ENCODE results near the gene PRRT2.

DNA sequence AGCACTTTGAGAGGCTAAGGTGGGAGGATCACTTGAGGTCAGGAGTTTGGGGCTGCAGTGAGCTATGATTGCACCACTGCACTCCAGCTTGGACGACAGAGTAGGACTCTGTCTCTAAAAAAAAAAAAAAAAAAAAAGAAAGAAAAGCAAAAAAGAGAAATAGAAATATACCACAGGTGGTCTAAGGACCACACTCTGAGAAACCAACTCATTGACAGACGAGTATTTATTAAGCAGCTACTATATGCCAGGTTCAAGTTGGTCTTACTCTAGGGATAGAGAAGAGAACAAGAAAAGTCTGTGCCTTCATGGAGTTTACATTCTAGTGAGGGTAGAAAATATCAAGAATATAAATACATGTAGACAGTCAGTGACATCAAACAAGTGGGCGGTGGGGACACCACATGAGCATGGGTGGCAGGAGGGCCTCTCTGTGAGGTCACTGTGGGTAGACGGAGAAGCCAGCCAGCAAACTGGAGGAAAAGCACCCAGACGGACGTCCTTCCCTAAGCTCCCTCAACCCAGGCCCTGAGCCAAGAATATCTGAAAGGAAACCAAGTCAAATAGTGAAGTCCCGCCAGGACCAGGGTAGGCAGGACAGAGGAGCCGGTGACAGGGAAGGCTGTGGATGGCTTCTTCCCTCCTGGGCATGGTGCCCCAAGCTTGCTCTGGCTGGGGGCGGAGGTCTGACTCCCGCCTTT is 46.3 kb downstream of the PRRT2 start:
- TF ChIP-seq, protein P1, sequence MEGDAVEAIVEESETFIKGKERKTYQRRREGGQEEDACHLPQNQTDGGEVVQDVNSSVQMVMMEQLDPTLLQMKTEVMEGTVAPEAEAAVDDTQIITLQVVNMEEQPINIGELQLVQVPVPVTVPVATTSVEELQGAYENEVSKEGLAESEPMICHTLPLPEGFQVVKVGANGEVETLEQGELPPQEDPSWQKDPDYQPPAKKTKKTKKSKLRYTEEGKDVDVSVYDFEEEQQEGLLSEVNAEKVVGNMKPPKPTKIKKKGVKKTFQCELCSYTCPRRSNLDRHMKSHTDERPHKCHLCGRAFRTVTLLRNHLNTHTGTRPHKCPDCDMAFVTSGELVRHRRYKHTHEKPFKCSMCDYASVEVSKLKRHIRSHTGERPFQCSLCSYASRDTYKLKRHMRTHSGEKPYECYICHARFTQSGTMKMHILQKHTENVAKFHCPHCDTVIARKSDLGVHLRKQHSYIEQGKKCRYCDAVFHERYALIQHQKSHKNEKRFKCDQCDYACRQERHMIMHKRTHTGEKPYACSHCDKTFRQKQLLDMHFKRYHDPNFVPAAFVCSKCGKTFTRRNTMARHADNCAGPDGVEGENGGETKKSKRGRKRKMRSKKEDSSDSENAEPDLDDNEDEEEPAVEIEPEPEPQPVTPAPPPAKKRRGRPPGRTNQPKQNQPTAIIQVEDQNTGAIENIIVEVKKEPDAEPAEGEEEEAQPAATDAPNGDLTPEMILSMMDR (IDR thresholded peaks at IDR 0.05; ENCODE audit: low read length) = no peak
- no peak for TF ChIP-seq EZH2 (optimal IDR thresholded peaks at IDR 0.05; ENCODE audit: low read depth, low read length)
